Parathyroid adenoma (tissue), 2 donors: Measurements from ENCODE around the gene ZCCHC4.

Experiments
- H2AFZ ChIP-seq: fragments of 300-600 bp; sonication (generic); one replicate; pipeline ENCODE4 v1.7.0; 2017; ENCODE audit warnings: antibody characterized with exemption, mild to moderate bottlenecking
- H3K27ac ChIP-seq: fragments of 300-600 bp; sonication (generic); one replicate; pipeline ENCODE4 v1.7.0; 2017
- H3K27me3 ChIP-seq: fragments of 300-600 bp; sonication (generic); one replicate; pipeline ENCODE4 v1.7.0; 2017; ENCODE audit warnings: low read length; ENCODE audit not compliant: control insufficient read depth, insufficient read depth
- H3K36me3 ChIP-seq: fragments of 300-600 bp; sonication (generic); one replicate; pipeline ENCODE4 v1.7.0; 2017; ENCODE audit warnings: low read length; ENCODE audit not compliant: control insufficient read depth, insufficient read depth
- H3K4me1 ChIP-seq: fragments of 300-600 bp; sonication (generic); one replicate; pipeline ENCODE4 v1.7.0; 2017; ENCODE audit warnings: control low read depth
- H3K4me2 ChIP-seq: fragments of 300-600 bp; sonication (generic); one replicate; pipeline ENCODE4 v1.7.0; 2017; ENCODE audit warnings: low read length
- H3K4me3 ChIP-seq: fragments of 300-600 bp; sonication (generic); one replicate; pipeline ENCODE4 v1.7.0; 2017; ENCODE audit warnings: low read depth, low read length
- H3K79me2 ChIP-seq: fragments of 300-600 bp; sonication (generic); one replicate; pipeline ENCODE4 v1.7.0; 2017; ENCODE audit warnings: control low read depth
- H3K9ac ChIP-seq: fragments of 300-600 bp; sonication (generic); one replicate; pipeline ENCODE4 v1.7.0; 2017; ENCODE audit warnings: mild to moderate bottlenecking
- H3K9me3 ChIP-seq: fragments of 300-600 bp; sonication (generic); one replicate; pipeline ENCODE4 v1.7.0; 2017; ENCODE audit warnings: low read length; ENCODE audit not compliant: control insufficient read depth
- CTCF ChIP-seq: fragments of 300-600 bp; sonication (generic); IDR thresholded peaks from one replicate; pipeline ENCODE4 v1.7.0; 2017; ENCODE audit warnings: antibody characterized with exemption, mild to moderate bottlenecking
- donor health status: primary hyperparathyroidism.

The ZCCHC4 gene

GRCh38 chr4:25312496-25313200, at the start of gene ZCCHC4:
ZCCHC4 (plus strand) TSS chr4:25312774; CDS start chr4:25312810, 36 bp downstream.
- Histone ChIP-seq H3K79me2 (no peaks in the 10 kb centered on the region), H3K36me3 (no peaks in the 10 kb centered on the region), H3K27ac (peak within 1 kb of the TSS; percentile 55), H3K4me3 (peak within 1 kb of the TSS; percentile 74), H3K9ac (no peak within 1 kb of the TSS), H2AFZ (peak within 1 kb of the TSS; percentile 85), H3K27me3 (no peaks in the 10 kb centered on the region), H3K4me2 (peak within 1 kb of the TSS; percentile 79), H3K9me3 (no peaks in the 10 kb centered on the region), H3K4me1 (no peaks in the 10 kb centered on the region)
- peak; percentile 96 for TF ChIP-seq CTCF

- no peak for TF ChIP-seq CTCF
Measured at GRCh38 chr4:25271866-25272265, 40.7 kb upstream of the ZCCHC4 start.

GRCh38 chr4:25280210-25280609, 32.4 kb upstream of the ZCCHC4 start:
- Histone ChIP-seq H3K4me2 (no peak overlapping the region), H3K4me1 (no peaks in the 10 kb centered on the region), H3K27ac (no peak overlapping the region), H3K9me3 (no peaks in the 10 kb centered on the region), H3K79me2 (no peaks in the 10 kb centered on the region), H2AFZ (no peak overlapping the region), H3K9ac (no peak overlapping the region), H3K4me3 (no peak overlapping the region), H3K27me3 (no peaks in the 10 kb centered on the region), H3K36me3 (no peaks in the 10 kb centered on the region)
- TF ChIP-seq CTCF: no peak

More at GRCh38 chr4:25271866-25272265, 40.7 kb upstream of the ZCCHC4 start:
- Histone ChIP-seq H3K4me2 (no peak overlapping the region), H3K27ac (no peak overlapping the region), H2AFZ (no peak overlapping the region), H3K36me3 (no peaks in the 10 kb centered on the region), H3K4me3 (no peak overlapping the region), H3K27me3 (no peaks in the 10 kb centered on the region), H3K4me1 (no peaks in the 10 kb centered on the region), H3K79me2 (no peaks in the 10 kb centered on the region), H3K9ac (no peak overlapping the region), H3K9me3 (no peaks in the 10 kb centered on the region)

GRCh38 chr4:25283948-25284347, 28.6 kb upstream of the ZCCHC4 start:
- Histone ChIP-seq H3K4me2 (no peak overlapping the region), H2AFZ (no peak overlapping the region), H3K79me2 (no peaks in the 10 kb centered on the region), H3K9me3 (no peaks in the 10 kb centered on the region), H3K4me1 (no peaks in the 10 kb centered on the region), H3K27me3 (no peaks in the 10 kb centered on the region), H3K36me3 (no peaks in the 10 kb centered on the region), H3K9ac (no peak overlapping the region), H3K4me3 (no peak overlapping the region), H3K27ac (no peak overlapping the region)
- no peak for TF ChIP-seq CTCF

GRCh38 chr4:25284466-25284865, 28.1 kb upstream of the ZCCHC4 start:
- Histone ChIP-seq H3K36me3 (no peaks in the 10 kb centered on the region), H3K4me2 (no peak overlapping the region), H3K79me2 (no peaks in the 10 kb centered on the region), H3K4me3 (no peak overlapping the region), H3K27ac (no peak overlapping the region), H2AFZ (no peak overlapping the region), H3K9ac (no peak overlapping the region), H3K9me3 (no peaks in the 10 kb centered on the region), H3K4me1 (no peaks in the 10 kb centered on the region), H3K27me3 (no peaks in the 10 kb centered on the region)
- no peak for TF ChIP-seq CTCF
